ENCODE data around the gene DIO3.

Gene DIO3

DNA sequence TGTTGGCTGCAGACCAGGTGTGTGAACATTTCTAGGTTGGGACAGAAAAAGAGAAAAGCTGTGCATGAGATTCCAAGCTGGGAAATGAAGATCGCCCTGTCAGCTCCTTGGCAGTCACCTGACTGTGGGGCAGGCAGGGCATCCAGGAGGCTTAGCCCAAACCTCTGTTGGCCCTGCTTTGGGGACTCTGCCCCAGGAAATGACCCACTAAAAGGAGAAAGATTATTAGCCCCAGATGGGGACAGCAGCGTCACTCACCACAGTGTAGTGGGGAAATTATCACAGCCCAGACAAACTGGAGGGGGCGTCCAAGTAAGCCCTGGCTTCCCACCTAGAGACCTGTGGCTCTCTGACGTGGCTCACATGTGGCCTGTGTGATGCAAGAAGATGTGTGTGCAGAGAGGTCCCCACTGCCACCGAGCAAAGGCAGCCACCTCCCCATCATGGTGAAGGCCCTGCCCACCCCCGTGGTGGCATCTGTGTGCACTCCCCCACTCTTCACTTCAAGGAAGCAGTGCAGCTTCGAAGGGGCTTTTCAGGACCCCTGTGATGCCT is 39.1 kb downstream of the DIO3 start:
- DNase-seq, result no peak

DNA sequence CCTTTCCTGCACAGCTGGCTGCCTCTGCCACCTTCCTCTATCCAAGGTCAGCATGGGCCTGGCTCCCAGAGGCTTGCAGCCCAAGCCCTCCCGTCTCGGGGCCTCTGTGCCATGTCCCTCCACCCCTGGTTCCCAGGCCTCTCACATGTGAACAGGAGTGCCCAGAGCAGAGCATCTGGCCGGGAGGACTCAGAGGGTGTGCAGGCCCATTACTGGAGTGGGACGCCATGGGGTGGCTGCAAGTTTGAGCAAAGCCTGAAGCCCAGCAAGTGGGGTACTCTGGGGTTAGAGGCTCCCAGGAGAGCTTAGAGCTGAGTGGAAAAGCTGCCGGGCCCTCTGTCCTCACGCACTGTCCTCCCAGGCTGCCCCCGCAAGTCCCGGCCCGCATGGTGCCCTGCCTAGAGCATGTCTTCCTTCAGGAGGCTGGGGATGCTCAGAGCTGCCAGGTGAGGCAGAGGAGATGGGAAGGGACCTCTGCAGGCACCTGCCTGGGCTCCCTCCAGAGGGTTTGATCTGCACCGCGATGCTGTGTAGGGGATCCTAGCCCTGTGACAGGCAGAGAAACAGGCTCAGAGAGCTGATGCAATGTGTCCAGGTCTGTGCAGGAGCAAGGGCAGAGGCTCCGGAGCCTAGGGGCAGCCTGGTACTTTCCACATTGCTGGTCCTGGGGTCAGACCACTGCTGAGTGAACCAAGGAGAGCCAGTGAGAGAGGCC is 39.8 kb downstream of the DIO3 start:
- no peak for DNase-seq

DNA sequence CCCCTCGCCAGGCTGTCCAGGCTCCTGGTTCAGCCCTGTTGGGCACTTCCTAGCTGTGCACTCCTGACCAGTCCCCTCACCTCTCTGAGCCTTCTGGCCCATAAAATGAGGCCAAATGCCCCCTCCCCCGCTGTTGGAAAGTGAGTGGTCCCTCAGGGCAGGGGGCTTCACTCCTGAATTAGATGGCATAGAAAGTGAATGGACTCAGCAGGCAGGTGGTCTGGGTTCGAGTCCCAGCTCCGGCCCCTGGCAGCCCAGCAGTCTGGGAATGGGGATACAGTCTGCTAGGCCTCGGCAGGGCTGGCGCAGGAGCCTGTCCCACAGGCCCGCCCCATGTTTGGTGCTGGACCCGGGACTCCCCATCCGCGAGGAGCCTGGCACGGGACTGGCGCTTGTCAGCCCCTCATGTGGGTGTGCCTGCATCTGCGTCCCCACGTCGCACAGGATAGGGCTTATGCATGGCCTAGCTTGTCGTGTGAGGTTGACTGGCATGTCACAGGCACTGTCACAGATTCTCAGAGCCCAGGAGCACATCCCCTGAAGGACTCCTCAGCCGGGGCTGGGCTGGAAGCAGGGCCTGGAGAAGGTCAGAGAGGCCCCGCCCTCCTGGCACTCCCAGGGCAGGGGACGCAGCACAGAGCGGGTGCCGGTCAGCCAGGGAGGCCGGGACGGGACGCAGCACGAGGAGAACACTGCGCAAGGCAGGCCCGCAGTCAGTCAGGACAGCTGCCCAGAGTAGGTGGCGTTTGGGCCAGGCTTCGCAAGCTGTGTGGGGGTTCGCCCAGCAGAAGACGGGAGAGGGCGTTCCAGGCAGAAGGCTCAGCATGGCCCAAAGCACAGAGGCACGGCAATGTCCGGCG is 40.5 kb downstream of the DIO3 start:
- DNase-seq, result no peak

DNA sequence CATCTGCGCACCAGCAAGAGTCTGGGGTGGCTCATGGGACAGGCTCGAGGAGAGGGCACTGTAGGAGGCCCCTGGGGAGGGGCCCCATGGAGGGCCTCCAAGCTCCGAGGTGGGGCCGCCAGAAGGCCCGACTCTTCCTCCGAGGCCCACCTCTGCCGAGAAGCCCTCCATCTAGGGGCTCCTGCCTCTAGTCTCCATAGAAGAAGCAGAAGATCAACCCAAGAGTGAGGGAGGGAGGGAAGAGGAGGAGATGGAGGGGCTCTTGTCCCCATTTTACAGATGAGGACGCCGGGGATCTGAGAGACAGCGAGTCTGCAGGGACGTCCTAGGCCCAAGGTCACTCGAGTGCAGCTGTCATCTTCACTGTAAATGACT is 41.2 kb downstream of the DIO3 start:
- DNase-seq, result no peak

DNA sequence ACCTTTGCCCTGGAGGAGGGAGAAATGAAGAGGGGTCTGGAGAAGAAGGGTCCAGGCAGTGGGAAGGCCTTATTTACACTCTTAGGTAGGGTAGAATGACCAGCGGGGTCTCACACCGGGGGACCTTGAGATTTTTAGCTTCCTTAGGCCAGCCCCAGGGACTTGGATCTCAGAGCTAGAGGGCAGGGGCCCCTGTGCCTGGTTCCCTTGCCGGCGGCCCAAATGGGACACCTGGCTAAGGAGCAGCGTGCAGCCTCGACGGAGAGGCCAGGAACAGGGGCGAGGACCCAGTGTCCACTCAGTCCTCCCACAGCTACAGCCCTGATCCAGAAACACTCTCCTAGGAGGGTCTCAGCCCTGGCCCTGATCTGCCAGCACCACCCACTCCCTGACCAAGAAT is 41.8 kb downstream of the DIO3 start:
- no peak for DNase-seq

DNA sequence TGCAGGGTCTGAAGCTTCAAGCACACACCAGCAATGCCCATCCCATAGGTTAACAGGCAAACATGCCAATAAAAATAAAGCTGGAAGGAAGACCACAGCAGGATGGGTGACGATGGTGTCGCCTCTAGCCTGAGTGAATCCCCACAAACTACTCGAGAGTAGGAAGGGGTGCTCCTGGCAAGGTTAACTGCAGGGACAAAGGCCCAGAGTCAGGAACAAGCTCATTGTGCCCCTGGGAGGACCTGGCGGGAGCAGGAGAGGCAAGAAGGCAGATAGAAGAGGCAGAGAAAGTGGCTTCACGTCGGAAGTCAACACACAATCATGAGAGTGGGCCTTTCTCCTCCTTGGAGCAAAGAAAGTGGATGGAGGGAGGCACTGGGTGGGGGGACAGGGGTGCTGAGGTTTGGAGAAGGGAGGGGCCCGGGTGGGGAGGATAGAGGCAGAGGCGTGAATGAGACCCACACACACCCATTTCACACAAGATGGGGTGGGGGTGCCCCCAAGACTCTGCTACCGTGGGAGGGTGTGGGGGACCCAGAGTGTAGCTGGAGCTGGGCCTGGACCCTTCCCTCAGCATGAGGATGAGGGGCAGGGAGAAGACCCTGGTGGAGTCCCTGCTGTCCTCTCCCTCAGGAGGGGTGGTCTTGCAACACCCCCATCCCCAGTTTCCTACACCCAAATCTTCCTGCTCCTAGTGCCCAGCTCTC is 43.1 kb downstream of the DIO3 start:
- no peak for DNase-seq

DNA sequence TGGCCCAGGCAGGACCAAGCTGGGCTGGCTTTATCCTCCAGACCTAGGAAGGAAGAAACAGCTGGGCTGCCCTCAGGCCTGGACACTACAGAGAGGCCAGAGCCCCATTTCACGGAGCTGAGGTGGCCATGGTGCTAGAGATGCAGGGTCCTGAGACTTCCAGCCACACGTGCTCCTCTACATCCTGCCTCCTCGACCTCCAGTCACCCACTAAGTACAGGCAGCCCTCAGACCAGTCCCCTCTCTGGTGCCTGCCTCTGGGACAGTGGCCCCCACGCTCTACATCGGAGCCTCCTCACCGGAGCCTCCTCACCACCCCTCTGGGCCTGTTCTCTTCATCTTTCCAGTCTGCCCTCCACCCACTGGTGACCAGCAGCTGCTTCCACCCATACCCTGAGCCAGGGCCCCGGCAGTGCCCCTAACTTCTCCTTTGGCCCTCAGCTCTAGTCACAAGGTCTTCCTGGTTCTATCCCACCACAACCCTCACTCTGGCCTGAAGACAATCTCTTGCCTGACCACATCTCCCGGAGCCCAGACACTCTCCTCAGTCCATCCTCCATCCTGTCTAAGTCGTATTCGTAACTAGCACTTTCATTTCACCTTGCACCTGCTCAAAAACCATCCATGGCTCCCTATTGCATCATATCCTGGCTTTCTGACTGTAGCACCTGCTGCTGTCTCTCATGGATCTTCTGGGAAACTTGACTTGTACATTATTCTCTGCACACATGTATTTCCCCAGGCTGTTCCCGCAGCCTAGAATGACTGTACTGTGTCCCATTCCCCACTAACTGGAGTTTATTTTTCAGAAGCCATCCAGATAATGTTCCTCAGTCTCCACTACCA is 43.9 kb downstream of the DIO3 start:
- no peak for DNase-seq

DNA sequence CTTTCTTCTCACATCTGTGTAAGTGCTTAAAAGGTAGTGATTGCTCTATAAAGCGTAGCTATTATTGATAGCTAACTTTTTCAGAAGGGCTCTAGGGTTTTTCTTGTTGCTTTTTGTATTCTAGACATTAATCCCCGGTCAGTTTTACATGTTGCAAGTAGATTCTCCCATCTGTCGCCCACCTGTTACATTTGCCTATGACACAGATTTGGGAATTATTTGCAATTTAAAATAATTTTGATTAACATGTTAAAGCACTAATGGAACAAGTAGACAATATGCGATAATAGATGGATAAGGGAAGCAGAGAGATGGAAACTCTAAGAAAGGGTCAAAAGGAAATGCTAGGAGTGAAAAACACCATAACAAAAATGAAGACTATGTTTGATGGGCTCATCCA is 44.5 kb downstream of the DIO3 start:
- no peak for DNase-seq

All from AML-193 (cell line).